ENCODE results near the gene DHX15.

DNA sequence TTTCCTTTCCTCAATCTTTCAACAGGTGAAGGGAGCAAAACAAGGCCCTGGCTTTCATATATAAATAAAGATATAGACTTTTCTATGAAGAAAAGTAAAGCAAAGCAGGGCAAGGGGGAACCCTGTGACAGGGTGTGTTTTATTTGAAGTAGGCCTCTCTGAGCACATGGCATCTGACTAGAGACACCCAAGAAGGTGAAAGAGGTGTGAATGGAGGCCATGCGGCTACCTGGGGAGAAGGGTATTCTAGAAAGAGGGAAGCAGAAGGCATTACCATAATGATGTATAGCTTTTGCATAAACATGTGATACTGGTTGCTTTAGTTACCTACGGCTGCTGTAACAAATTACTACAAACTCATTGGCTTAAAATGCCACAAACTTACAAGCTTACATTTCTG is 75.8 kb downstream of the DHX15 start:
- TF ChIP-seq, protein P1, sequence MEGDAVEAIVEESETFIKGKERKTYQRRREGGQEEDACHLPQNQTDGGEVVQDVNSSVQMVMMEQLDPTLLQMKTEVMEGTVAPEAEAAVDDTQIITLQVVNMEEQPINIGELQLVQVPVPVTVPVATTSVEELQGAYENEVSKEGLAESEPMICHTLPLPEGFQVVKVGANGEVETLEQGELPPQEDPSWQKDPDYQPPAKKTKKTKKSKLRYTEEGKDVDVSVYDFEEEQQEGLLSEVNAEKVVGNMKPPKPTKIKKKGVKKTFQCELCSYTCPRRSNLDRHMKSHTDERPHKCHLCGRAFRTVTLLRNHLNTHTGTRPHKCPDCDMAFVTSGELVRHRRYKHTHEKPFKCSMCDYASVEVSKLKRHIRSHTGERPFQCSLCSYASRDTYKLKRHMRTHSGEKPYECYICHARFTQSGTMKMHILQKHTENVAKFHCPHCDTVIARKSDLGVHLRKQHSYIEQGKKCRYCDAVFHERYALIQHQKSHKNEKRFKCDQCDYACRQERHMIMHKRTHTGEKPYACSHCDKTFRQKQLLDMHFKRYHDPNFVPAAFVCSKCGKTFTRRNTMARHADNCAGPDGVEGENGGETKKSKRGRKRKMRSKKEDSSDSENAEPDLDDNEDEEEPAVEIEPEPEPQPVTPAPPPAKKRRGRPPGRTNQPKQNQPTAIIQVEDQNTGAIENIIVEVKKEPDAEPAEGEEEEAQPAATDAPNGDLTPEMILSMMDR (IDR thresholded peaks at IDR 0.05) = no peak
- TF ChIP-seq POLR2A (IDR thresholded peaks at IDR 0.05) = no peak
